HepG2 (cell line): ENCODE measurements around the gene ZNF511. TPM values are rescaled to one million over a fixed set of nuclear protein-coding genes. Genes with fewer than 3 reads are reported as not detected.

ENCODE experiments used
- ARID4A ChIP-seq: sonication (generic); formaldehyde crosslinking; IDR thresholded peaks from 2 replicates; pipeline ENCODE4 v1.5.0; 2020; ENCODE audit warnings: mild to moderate bottlenecking, missing genetic modification reagents, borderline replicate concordance
- GTF3A ChIP-seq: sonication (generic); formaldehyde crosslinking; conservative IDR thresholded peaks from 2 replicates; pipeline ENCODE4 v1.4.0; 2020; ENCODE audit warnings: mild to moderate bottlenecking, missing genetic modification reagents
- ZBTB4 ChIP-seq: sonication (generic); formaldehyde crosslinking; IDR thresholded peaks from 2 replicates; pipeline ENCODE4 v1.4.0; 2020; ENCODE audit warnings: missing genetic modification reagents, mild to moderate bottlenecking, borderline replicate concordance
- ZBTB42 ChIP-seq: sonication (generic); formaldehyde crosslinking; IDR thresholded peaks from 2 replicates; pipeline ENCODE4 v1.5.0; 2020; ENCODE audit warnings: mild to moderate bottlenecking, missing genetic modification reagents
- ZFP91 ChIP-seq: sonication (generic); formaldehyde crosslinking; IDR thresholded peaks from 2 replicates; pipeline ENCODE4 v1.9.0; 2022; ENCODE audit warnings: missing genetic modification reagents, mild to moderate bottlenecking, borderline replicate concordance
- ZNF17 ChIP-seq: sonication (generic); formaldehyde crosslinking; IDR thresholded peaks from 2 replicates; pipeline ENCODE4 v1.5.0; 2020; ENCODE audit warnings: mild to moderate bottlenecking, missing genetic modification reagents
- ZNF547 ChIP-seq: sonication (generic); formaldehyde crosslinking; IDR thresholded peaks from 2 replicates; pipeline ENCODE4 v1.5.1; 2020; ENCODE audit warnings: mild to moderate bottlenecking, missing genetic modification reagents
- ZNF550 ChIP-seq: sonication (generic); formaldehyde crosslinking; IDR thresholded peaks from 2 replicates; pipeline ENCODE4 v1.4.0; 2020; ENCODE audit warnings: mild to moderate bottlenecking, missing genetic modification reagents, borderline replicate concordance
- polyA plus RNA-seq, 8 experiments: library from polyadenylated mRNA; depleted of rRNA in 3 of 8; stranded (reverse) in 7 of 8; unstranded in 1 of 8; fragments of >200 nt; fragmentation: Illumina TruSeq in 4 of 8; extraction: Trizol in 4 of 8; gene quantifications; 2 replicates each; pipeline versions ENCODE4 v1.2.1 to v1.2.3, GENCODE V29; 2011 to 2016; ENCODE audit warnings: low read depth in 4 of 8, missing spikeins in 1 of 8, mixed read lengths in 1 of 8; ENCODE audit not compliant: insufficient read depth in 1 of 8
- total RNA-seq, 5 experiments: library from RNA; depleted of rRNA; stranded (reverse); fragments of >200 nt; fragmentation: Illumina TruSeq; extraction: Trizol; gene quantifications; 2 replicates each; pipeline ENCODE4 v1.2.3, GENCODE V29; 2016; ENCODE audit warnings: low read depth in 1 of 5

ZNF511 gene
- total and polyA plus RNA-seq, 2 of the 13 experiments (the other 11 are each of a cell fraction or from before 2014, with no cell fraction given), result 35.6 to 66.4 TPM

- TF ChIP-seq ARID4A (CRISPR knock-in tag), result no peak
- TF ChIP-seq ZNF550 (CRISPR knock-in tag), result no peak
- TF ChIP-seq ZFP91, result no peak
- no peak for TF ChIP-seq ZBTB42 (CRISPR knock-in tag)
- TF ChIP-seq GTF3A (CRISPR knock-in tag), result no peak
- no peak for TF ChIP-seq ZBTB4
- no peak for TF ChIP-seq ZNF17
- no peak for TF ChIP-seq ZNF547 (CRISPR knock-in tag)
Measured at GRCh38 chr10:133292919-133293809, 15.6 kb upstream of the ZNF511 start (continued).
